Keratinocyte (primary cell): ENCODE results near the gene GHRHR. TPM values are rescaled to one million over a fixed set of nuclear protein-coding genes. Genes with fewer than 3 reads are reported as not detected.

Experiments
- DNase-seq: peaks from one replicate; pipeline ENCODE4 v3.0.0-alpha.2; 2011; ENCODE audit warnings: low read depth, missing footprints, low spot score
- FAIRE-seq: peaks from 2 replicates; lab custom pipeline; 2011; peaks lifted over from hg19 to GRCh38; lab: Jason Lieb, UNC
- H2AFZ ChIP-seq: 2 replicates; pipeline ENCODE4 v1.6.0; 2012; ENCODE audit warnings: low read length, control low read depth, inconsistent platforms; ENCODE audit not compliant: control insufficient read depth
- H3K27ac ChIP-seq: 2 replicates; pipeline ENCODE4 v1.5.1; 2011; ENCODE audit warnings: low read length; ENCODE audit not compliant: control insufficient read depth, insufficient read depth
- H3K27me3 ChIP-seq: 3 replicates; pipeline ENCODE4 v1.6.0; 2011; ENCODE audit warnings: low read length; ENCODE audit not compliant: control insufficient read depth, insufficient read depth; ENCODE audit errors: extremely low read depth
- H3K36me3 ChIP-seq, 2 experiments: 2 replicates in 1 of 2; 3 replicates in 1 of 2; pipeline ENCODE4 v1.5.1; 2011; ENCODE audit warnings: low read length in 2 of 2, mild to moderate bottlenecking in 1 of 2; ENCODE audit not compliant: control insufficient read depth in 2 of 2, insufficient read depth in 2 of 2; ENCODE audit errors: extremely low read depth in 1 of 2
- H3K4me1 ChIP-seq: 3 replicates; pipeline ENCODE4 v1.5.1; 2011; ENCODE audit warnings: low read length; ENCODE audit not compliant: control insufficient read depth, insufficient read depth; ENCODE audit errors: extremely low read depth
- H3K4me2 ChIP-seq: 3 replicates; pipeline ENCODE4 v1.6.0; 2011; ENCODE audit warnings: low read depth, low read length; ENCODE audit not compliant: control insufficient read depth, insufficient read depth; ENCODE audit errors: extremely low read depth
- H3K4me3 ChIP-seq, 3 experiments: fragments of 200-600 bp in 1 of 3; sonication (generic) in 1 of 3; 2 replicates in 2 of 3; 3 replicates in 1 of 3; pipeline ENCODE4 v1.5.1; 2011 to 2016; ENCODE audit warnings: low read length in 3 of 3, mild to moderate bottlenecking in 3 of 3, control low read depth in 2 of 3, inconsistent platforms in 1 of 3, low read depth in 1 of 3, mixed read lengths in 1 of 3, mixed run types in 1 of 3, moderate library complexity in 1 of 3; ENCODE audit not compliant: control insufficient read depth in 2 of 3, insufficient read depth in 2 of 3; ENCODE audit errors: extremely low read depth in 1 of 3
- H3K79me2 ChIP-seq: 2 replicates; pipeline ENCODE4 v1.6.0; 2012; ENCODE audit warnings: low read length; ENCODE audit not compliant: control insufficient read depth, insufficient read depth
- H3K9ac ChIP-seq: 3 replicates; pipeline ENCODE4 v1.6.0; 2011; ENCODE audit warnings: low read length; ENCODE audit not compliant: control insufficient read depth, insufficient read depth; ENCODE audit errors: extremely low read depth
- H3K9me1 ChIP-seq: 3 replicates; pipeline ENCODE4 v1.6.0; 2011; ENCODE audit warnings: low read length; ENCODE audit not compliant: control insufficient read depth, insufficient read depth; ENCODE audit errors: extremely low read depth
- H3K9me3 ChIP-seq: 2 replicates; pipeline ENCODE4 v1.5.1; 2012; ENCODE audit warnings: low read depth, low read length; ENCODE audit not compliant: control insufficient read depth
- H4K20me1 ChIP-seq: 3 replicates; pipeline ENCODE4 v1.6.0; 2011; ENCODE audit warnings: low read length; ENCODE audit not compliant: control insufficient read depth, insufficient read depth; ENCODE audit errors: extremely low read depth
- CTCF ChIP-seq, 3 experiments: IDR thresholded peaks in 1 of 3; conservative IDR thresholded peaks in 1 of 3; optimal IDR thresholded peaks in 1 of 3; 2 replicates in 2 of 3; 3 replicates in 1 of 3; pipeline versions ENCODE3 to v1.5.1; 2011; ENCODE audit warnings: low read length in 3 of 3, mild to moderate bottlenecking in 3 of 3, moderate library complexity in 2 of 3, control low read depth in 1 of 3, inconsistent platforms in 1 of 3; ENCODE audit not compliant: insufficient read depth in 2 of 3; ENCODE audit errors: extremely low read depth in 1 of 3
- EZH2 ChIP-seq: IDR thresholded peaks from one replicate; pipeline ENCODE4 v1.6.1; 2012; ENCODE audit warnings: inconsistent platforms, mild to moderate bottlenecking, low read length, moderate library complexity
- dilution Hi-C: fragments of 300-500 bp; cut with MboI; formaldehyde crosslinking; loops from one replicate; pipeline ENCODE4 v1.7.0; 2020; ENCODE audit warnings: low sequenced_read_pairs; ENCODE audit not compliant: extremely low pct_ligation_motif_present
- polyA plus RNA-seq, 5 experiments: library from polyadenylated mRNA; depleted of rRNA in 3 of 5; stranded (reverse) in 3 of 5; stranded (forward) in 1 of 5; unstranded in 1 of 5; fragments of >200 nt; gene quantifications; 1 replicate in 1 of 5; 2 replicates in 3 of 5; 3 replicates in 1 of 5; pipeline versions ENCODE4 v1.2.1 to v1.2.3, GENCODE V29; 2011 to 2012; ENCODE audit warnings: missing spikeins in 2 of 5, low read depth in 1 of 5, low replicate concordance in 1 of 5

The GHRHR gene
- polyA plus RNA-seq, 1 donor (not counting 4 experiments of a cell fraction or from before 2014, with no cell fraction given): not detected

- dilution Hi-C loops: loop anchor here (25.0 kb wide), 1 partner anchor 115 kb away; no protein-coding TSS in a partner anchor
- DNase-seq: no peak
Measured at GRCh38 chr7:30996883-30997282, 33.1 kb downstream of the GHRHR start.

GRCh38 chr7:30997316-30997715, 33.6 kb downstream of the GHRHR start:
- H3K27me3 ChIP-seq: no peaks in the 10 kb centered on the region
- no peak overlapping the region for H3K9ac ChIP-seq
- H3K9me3 ChIP-seq: no peaks in the 10 kb centered on the region
- dilution Hi-C loops: loop anchor here (25.0 kb wide), 1 partner anchor 115 kb away; no protein-coding TSS in a partner anchor
- no peaks in the 10 kb centered on the region for H3K36me3 ChIP-seq
- peaks cover 11% of the 10 kb centered on the region for H3K4me1 ChIP-seq
- no peaks in the 10 kb centered on the region for H4K20me1 ChIP-seq
- TF ChIP-seq EZH2: no peak
- TF ChIP-seq CTCF (optimal IDR thresholded peaks at IDR 0.05 in 1 of 3, IDR thresholded peaks at IDR 0.05 in 1 of 3, conservative IDR thresholded peaks at IDR 0.05 in 1 of 3; ENCODE audit: extremely low read depth in 1 of 3, insufficient read depth in 2 of 3, low read length in 3 of 3): no peak
- H2AFZ ChIP-seq: no peak overlapping the region
- H3K4me2 ChIP-seq: no peak overlapping the region
- DNase-seq (no peak), FAIRE-seq (no peak)
- H3K79me2 ChIP-seq: no peaks in the 10 kb centered on the region
- H3K9me1 ChIP-seq: no peaks in the 10 kb centered on the region
- H3K4me3 ChIP-seq: no peak overlapping the region
- no peak overlapping the region for H3K27ac ChIP-seq

More at GRCh38 chr7:30996883-30997282, 33.1 kb downstream of the GHRHR start:
- Histone ChIP-seq H3K4me1 (peaks cover 13% of the 10 kb centered on the region), H3K4me2 (no peak overlapping the region), H3K9me3 (no peaks in the 10 kb centered on the region), H3K9me1 (no peaks in the 10 kb centered on the region), H3K4me3 (no peak overlapping the region), H2AFZ (no peak overlapping the region), H3K9ac (no peak overlapping the region), H3K27ac (no peak overlapping the region), H4K20me1 (no peaks in the 10 kb centered on the region), H3K79me2 (no peaks in the 10 kb centered on the region), H3K27me3 (no peaks in the 10 kb centered on the region), H3K36me3 (no peaks in the 10 kb centered on the region)
- TF ChIP-seq CTCF (optimal IDR thresholded peaks at IDR 0.05 in 1 of 3, IDR thresholded peaks at IDR 0.05 in 1 of 3, conservative IDR thresholded peaks at IDR 0.05 in 1 of 3; ENCODE audit: extremely low read depth in 1 of 3, insufficient read depth in 2 of 3, low read length in 3 of 3): no peak
- no peak for TF ChIP-seq EZH2
- FAIRE-seq: no peak
